Heart left ventricle (tissue), 16 donors: ENCODE measurements around the gene PLCL1. TPM values are rescaled to one million over a fixed set of nuclear protein-coding genes. Genes with fewer than 3 reads are reported as not detected.

Source experiments
- ATAC-seq, 4 donors: fragments of 200-7000 bp; cut with Tn5 transposase; one replicate each; pipeline ENCODE4 v1.9.1; 2020 to 2022; ENCODE audit warnings: moderate library complexity in 4 of 4, mild to moderate bottlenecking in 3 of 4, moderate number of reproducible peaks in 1 of 4
- DNase-seq, 5 donors: peaks; one replicate each; pipeline ENCODE4 v3.0.0-alpha.2; 2020
- H3K27ac ChIP-seq, 12 donors: fragments of 200-600 bp; sonication (generic) in 4 of 12; one replicate each; pipeline versions ENCODE4 v1.5.0 to v1.8.0; 2016 to 2022; ENCODE audit warnings: mild to moderate bottlenecking in 2 of 12
- H3K27me3 ChIP-seq, 9 donors: fragments of 200-600 bp; sonication (generic) in 2 of 9; one replicate each; pipeline versions ENCODE4 v1.5.1 to v1.8.0; 2016 to 2022; ENCODE audit warnings: mild to moderate bottlenecking in 3 of 9
- H3K36me3 ChIP-seq, 9 donors: fragments of 200-600 bp; sonication (generic) in 2 of 9; one replicate each; pipeline versions ENCODE4 v1.5.0 to v1.8.0; 2018 to 2022; ENCODE audit warnings: mild to moderate bottlenecking in 2 of 9
- H3K4me1 ChIP-seq, 12 donors: fragments of 200-600 bp; sonication (generic) in 4 of 12; one replicate each; pipeline versions ENCODE4 v1.5.0 to v1.8.0; 2016 to 2022; ENCODE audit warnings: mild to moderate bottlenecking in 3 of 12
- H3K4me3 ChIP-seq, 12 donors: fragments of 200-600 bp; sonication (generic) in 4 of 12; one replicate each; pipeline versions ENCODE4 v1.5.0 to v1.8.0; 2017 to 2022; ENCODE audit warnings: mild to moderate bottlenecking in 9 of 12, moderate library complexity in 4 of 12
- H3K9me3 ChIP-seq, 12 donors: fragments of 200-600 bp; sonication (generic) in 4 of 12; one replicate each; pipeline versions ENCODE4 v1.5.0 to v1.8.0; 2016 to 2022; ENCODE audit warnings: mild to moderate bottlenecking in 1 of 12
- POLR2A ChIP-seq, 2 donors: fragments of 450-650 bp; IDR thresholded peaks; one replicate each; pipeline ENCODE4 v1.6.1; 2017; ENCODE audit warnings: antibody characterized with exemption in 2 of 2, mild to moderate bottlenecking in 2 of 2, moderate library complexity in 2 of 2
- WGBS, 4 donors: extraction: QIAGEN DNeasy Blood & Tissue Kit in 2 of 4; methylation state at CpG; one replicate each; pipeline versions ENCODE4 v1.1.5 to v1.1.7; 2013 to 2018; 5-methylcytosine and 5-hydroxymethylcytosine counted together
- intact Hi-C, 10 donors: fragments of 100-400 bp; cut with DNase I; formaldehyde crosslinking; loops; one replicate each; pipeline versions ENCODE4 v1.11.1 to v1.14.2; 2022
- polyA plus RNA-seq, 2 donors: library from polyadenylated mRNA; stranded (reverse); fragments of 200-250 nt; gene quantifications; one replicate each; pipeline ENCODE4 v1.2.3, GENCODE V29; 2013
- total RNA-seq, 9 donors: library from RNA; depleted of rRNA in 2 of 9; stranded (reverse); fragments of >200 nt in 2 of 9; fragmentation: NEBNext Ultra II Directional in 3 of 9; extraction: Animal tissue kit (Norgen Biotek cat#: 25700) in 3 of 9; gene quantifications; one replicate each; pipeline versions ENCODE4 v1.1.0 to v1.2.4, GENCODE V29; 2016 to 2023
- TF ChIP-seq, protein P1 (sequence below), 12 donors: fragments of 200-600 bp; sonication (generic) in 4 of 12; IDR thresholded peaks; one replicate each; pipeline versions ENCODE4 v1.5.0 to v1.8.0; 2018 to 2022; ENCODE audit warnings: antibody characterized with exemption in 12 of 12, mild to moderate bottlenecking in 5 of 12
- donor health status: ischemic (EF 13 %, LVEDD 7.1; RV severe dilation, severe dysfunction).
- donor health status: healthy with polysubstance abuse.
- donor health status: DM: no; HTN: yes; CAD: no.
- donor health status: DM: no; HTN: no; CAD: no.
- donor health status: ischemic (EF 25% LVEDD 6.9; RV normal size, moderate dysfunction).
- donor health status: ischemic (EF 25% LVEDD 5.7; RV mildly dilated, moderate dysfunction).
- donor health status: healthy.
- donor health status: DM: yes; HTN: yes; CAD: no.
- donor health status: ischemic (EF 35%, LVEDD 5.7; RV mildly dilated, moderate dysfunction).
- donor health status: nonischemic (EF 11% LVEDD 7.7; RV severe dilation, severe dysfunction).
- donor health status: DM: yes; HTN: yes; CAD: no.
- donor health status: PGD.
- donor health status: ischemic (EF 29% LVEDD 5.4; RV normal size, mild dysfunction).
- donor health status: nonischemic (EF 23%, LVEDD 6.1; RV moderate dilation, normal function).

Gene PLCL1
- total and polyA plus RNA-seq, 11 donors, result 22.0 to 126 (median 90.4) TPM

GRCh38 chr2:198077477-198077876, 273.1 kb downstream of the PLCL1 start:
- no peak overlapping the region for H3K4me3 ChIP-seq
- no peak overlapping the region for H3K27ac ChIP-seq
- no peaks in the 10 kb centered on the region for H3K9me3 ChIP-seq
- ATAC-seq (no peak), DNase-seq (no peak)
- intact Hi-C loops, result no loop called here
- WGBS, 4 donors, result 86 to 93% (median 91%) methylated on average over 1 of the region's 1 CpG
- H3K36me3 ChIP-seq, result no peaks in the 10 kb centered on the region
- no peaks in the 10 kb centered on the region for H3K27me3 ChIP-seq
- no peak for TF ChIP-seq POLR2A (IDR thresholded peaks at IDR 0.05)
- TF ChIP-seq, protein P1, sequence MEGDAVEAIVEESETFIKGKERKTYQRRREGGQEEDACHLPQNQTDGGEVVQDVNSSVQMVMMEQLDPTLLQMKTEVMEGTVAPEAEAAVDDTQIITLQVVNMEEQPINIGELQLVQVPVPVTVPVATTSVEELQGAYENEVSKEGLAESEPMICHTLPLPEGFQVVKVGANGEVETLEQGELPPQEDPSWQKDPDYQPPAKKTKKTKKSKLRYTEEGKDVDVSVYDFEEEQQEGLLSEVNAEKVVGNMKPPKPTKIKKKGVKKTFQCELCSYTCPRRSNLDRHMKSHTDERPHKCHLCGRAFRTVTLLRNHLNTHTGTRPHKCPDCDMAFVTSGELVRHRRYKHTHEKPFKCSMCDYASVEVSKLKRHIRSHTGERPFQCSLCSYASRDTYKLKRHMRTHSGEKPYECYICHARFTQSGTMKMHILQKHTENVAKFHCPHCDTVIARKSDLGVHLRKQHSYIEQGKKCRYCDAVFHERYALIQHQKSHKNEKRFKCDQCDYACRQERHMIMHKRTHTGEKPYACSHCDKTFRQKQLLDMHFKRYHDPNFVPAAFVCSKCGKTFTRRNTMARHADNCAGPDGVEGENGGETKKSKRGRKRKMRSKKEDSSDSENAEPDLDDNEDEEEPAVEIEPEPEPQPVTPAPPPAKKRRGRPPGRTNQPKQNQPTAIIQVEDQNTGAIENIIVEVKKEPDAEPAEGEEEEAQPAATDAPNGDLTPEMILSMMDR (IDR thresholded peaks at IDR 0.05), result no peak
- peaks cover 0 to 12% (median 0%) of the 10 kb centered on the region in 12 donors for H3K4me1 ChIP-seq

- H3K9me3 ChIP-seq, result no peaks in the 10 kb centered on the region
- ATAC-seq, result no peak
- DNase-seq, result no peak
- no peak overlapping the region for H3K27ac ChIP-seq
- H3K4me3 ChIP-seq, result no peak overlapping the region
- H3K4me1 ChIP-seq, result peaks cover 0 to 9% (median 0%) of the 10 kb centered on the region in 12 donors
- 89 to 97% (median 94%) methylated on average over 2 of the region's 2 CpGs for WGBS, 4 donors
- intact Hi-C loops, result no loop called here
- H3K36me3 ChIP-seq, result peaks cover 0 to 25% (median 0%) of the 10 kb centered on the region in 9 donors
- H3K27me3 ChIP-seq, result no peaks in the 10 kb centered on the region
- TF ChIP-seq, protein P1 (IDR thresholded peaks at IDR 0.05), result no peak
- no peak for TF ChIP-seq POLR2A (IDR thresholded peaks at IDR 0.05)
These were observed 276.7 kb downstream of the PLCL1 start for GRCh38 chr2:198080879-198081765.

GRCh38 chr2:198084156-198084555, 279.8 kb downstream of the PLCL1 start:
- no peaks in the 10 kb centered on the region for H3K27me3 ChIP-seq
- ATAC-seq (no peak), DNase-seq (no peak)
- H3K4me3 ChIP-seq, result no peak overlapping the region
- no peaks in the 10 kb centered on the region for H3K9me3 ChIP-seq
- peaks cover 0 to 33% (median 2%) of the 10 kb centered on the region in 9 donors for H3K36me3 ChIP-seq
- peaks cover 0 to 13% (median 0%) of the 10 kb centered on the region in 12 donors for H3K4me1 ChIP-seq
- TF ChIP-seq, protein P1 (IDR thresholded peaks at IDR 0.05), result no peak
- no peak for TF ChIP-seq POLR2A (IDR thresholded peaks at IDR 0.05)
- H3K27ac ChIP-seq, result no peak overlapping the region
- intact Hi-C loops, result no loop called here
- WGBS, 4 donors, result 94 to 99% (median 97%) methylated on average over 6 of the region's 6 CpGs

DNA sequence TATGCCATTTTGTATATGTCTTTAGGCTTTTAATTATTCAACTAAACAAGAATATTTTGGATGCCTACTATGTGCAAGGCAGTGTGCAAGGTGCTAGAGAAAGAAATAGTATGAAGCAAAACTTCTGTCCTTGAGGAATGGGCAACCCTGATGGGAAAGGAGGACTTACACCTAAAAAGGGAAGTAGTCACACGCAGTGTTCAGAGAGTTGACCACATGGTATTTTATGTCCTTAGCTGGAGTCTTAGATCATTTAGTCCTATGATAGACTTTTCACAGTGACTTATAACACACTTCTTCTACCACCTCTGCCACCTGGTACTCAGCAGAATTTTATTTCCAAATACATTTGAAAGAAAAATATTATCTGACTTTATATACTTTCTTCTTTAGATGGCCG, 291.6 kb downstream of the PLCL1 start:
- TF ChIP-seq POLR2A (IDR thresholded peaks at IDR 0.05), result no peak
- TF ChIP-seq, protein P1 (IDR thresholded peaks at IDR 0.05), result no peak
- peaks cover 0 to 1% (median 0%) of the 10 kb centered on the region in 9 donors for H3K36me3 ChIP-seq
- H3K9me3 ChIP-seq, result no peaks in the 10 kb centered on the region
- intact Hi-C loops, result no loop called here
- peaks cover 0 to 41% (median 14%) of the 10 kb centered on the region in 12 donors for H3K4me1 ChIP-seq
- H3K4me3 ChIP-seq, result no peak overlapping the region
- 86 to 91% (median 89%) methylated on average over 2 of the region's 2 CpGs for WGBS, 4 donors
- H3K27ac ChIP-seq, result no peak overlapping the region
- no peak for DNase-seq
- no peak for ATAC-seq
- H3K27me3 ChIP-seq, result no peaks in the 10 kb centered on the region
